HG03280 (cell line): ENCODE results near the gene USP6NL.

Experiments
- ATAC-seq: cut with Tn5 transposase; IDR thresholded peaks from one replicate; pipeline ENCODE4 v1.9.1; 2021; ENCODE audit warnings: mild to moderate bottlenecking, moderate library complexity; ENCODE audit not compliant: unreplicated experiment

USP6NL gene

DNA sequence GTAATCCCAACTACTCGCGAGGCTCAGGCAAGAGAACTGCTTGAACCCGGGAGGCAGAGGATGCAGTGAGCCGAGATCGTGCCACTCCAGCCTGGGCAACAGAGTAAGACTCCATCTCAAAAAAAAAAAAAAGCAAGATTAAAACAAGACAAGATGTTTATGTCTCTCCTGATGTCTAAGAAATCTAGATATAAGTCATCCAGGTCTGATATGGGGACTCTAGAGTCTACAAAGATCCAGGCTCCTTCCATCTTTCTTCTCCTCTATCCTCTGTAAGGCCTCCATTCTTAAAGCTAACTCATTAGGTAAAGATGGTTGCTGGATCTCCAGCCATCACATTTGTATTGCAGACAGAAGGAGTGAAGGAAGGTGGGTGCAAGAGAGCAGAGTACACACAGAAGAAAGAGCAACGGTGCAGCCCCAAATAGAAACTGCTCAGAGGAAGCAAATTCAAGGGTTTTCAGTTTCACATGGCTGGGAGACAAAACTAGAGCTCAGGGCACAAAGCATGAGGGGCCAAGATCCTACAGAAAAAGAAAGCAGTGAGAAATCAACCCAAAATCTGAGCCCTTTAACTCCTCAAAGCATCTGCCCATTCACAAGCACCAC is 57.6 kb downstream of the USP6NL start:
- peak; percentile 82 for ATAC-seq

DNA sequence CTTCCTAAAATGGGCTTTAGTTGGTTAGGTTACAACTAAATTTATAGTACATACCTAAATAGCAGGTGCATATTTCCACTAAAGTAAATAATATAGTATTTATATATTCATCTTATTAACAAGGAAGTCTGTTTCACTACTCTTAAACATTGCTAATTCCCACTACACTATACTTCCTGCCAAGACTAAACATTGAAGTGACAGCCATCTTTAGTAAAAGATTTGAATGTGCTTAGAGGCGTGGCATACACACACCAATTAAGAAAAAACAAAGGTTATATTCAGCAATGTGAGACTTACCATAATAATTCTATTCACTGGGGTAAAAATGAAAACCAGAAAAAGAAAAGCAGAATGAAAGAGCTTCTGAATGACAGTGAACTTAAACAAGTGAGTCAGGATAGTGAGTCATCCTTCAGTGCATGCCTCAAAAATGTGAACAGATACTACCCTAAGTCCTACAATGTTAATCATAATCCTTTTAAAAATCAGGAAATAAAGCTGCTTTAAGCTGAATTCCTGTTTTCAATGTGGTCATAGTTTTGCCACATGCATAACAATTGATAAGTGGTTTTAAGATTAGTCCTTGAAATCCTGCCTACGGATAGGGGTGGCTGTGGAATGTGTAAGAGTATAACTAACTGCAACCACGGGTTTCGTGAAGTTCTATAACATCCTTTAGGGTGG is 59.4 kb downstream of the USP6NL start:
- no peak for ATAC-seq

GRCh38 chr10:11551104-11551503 is 60.3 kb downstream of the USP6NL start:
- no peak for ATAC-seq

DNA sequence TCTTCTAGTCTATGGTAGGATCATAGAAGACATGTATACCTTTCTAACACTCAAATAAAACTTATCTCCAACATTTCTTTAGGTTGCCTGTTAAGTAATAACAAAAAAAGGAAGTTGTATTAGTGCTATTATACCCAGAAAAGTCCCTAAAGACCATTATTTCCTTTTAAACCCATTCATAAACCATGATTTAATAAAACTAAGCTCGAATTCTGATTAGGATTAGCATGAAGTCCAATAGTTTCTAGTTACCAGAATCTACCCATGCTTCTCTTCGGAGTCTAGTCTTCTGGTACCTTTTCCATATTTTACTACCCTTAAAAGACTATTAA is 62.7 kb downstream of the USP6NL start:
- no peak for ATAC-seq

- no peak for ATAC-seq
These were observed 63.2 kb downstream of the USP6NL start for GRCh38 chr10:11548065-11548767.

DNA sequence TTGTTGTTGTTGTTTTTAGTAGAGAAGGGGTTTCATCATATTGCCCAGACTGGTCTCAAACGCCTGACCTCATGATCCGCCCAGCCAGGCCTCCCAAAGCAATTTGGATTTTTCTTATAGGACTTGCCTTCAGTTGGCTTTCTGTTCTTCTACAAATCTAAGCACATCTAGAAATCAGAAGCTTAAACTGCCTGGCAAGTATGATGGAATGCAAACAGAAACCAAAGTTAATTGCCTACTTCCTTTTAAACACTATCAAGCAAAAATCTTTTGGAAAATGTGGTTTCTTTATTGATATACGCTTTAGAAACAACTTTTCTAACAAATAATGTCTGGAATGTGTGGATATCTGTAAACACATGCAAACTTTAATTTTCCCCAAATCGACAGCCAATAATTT is 64.9 kb downstream of the USP6NL start:
- no peak for ATAC-seq

- no peak for ATAC-seq
These were observed 70.2 kb downstream of the USP6NL start for GRCh38 chr10:11541296-11541695.

DNA sequence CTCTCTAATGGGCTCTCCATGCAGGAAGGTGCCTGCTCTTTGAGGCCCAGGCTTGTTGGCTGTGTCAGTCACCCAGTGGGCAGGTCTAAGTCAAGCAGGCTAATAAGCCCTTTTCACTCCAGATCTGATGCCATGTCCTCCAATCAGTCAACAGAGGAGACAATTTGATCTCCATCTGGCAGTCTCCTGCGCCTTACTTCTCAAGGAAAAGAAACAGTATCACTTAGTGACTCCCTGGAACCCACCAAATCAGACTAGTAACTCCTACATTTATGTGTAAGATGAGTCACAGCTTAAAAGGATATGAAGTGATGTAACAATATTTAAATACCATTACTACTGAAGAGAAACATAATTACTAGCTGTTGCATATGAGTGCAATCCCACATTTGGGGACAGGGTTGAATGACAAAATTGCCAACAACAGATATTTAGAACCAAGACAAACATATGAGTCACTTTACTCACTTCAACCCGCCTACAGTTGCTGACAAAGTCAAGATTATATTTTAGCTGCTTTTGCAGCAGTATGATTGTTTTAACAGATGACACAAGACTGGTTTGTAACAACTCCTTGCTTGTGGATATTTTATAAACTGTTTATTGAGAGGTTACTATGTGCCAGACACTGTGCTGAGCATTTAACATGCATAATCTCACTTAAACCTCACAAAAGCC is 72.1 kb downstream of the USP6NL start:
- no peak for ATAC-seq

DNA sequence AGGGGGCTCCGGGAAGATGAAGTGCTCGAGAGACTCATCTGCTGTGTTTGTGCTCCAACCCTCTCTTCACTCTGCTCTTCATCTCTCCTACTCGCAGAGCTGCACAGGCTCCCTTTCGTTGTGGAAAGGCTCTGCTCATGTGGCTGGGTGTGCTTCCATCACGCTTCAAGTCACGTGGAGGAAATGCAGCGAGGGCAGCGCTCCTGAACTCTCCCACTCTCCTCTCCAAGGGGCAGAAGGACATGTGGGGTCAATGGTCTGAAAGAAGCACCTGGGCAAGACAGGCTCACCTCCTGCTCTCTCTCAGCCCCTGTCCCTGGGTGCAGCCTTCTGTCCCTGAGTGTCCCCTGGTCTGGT is 72.6 kb downstream of the USP6NL start:
- ATAC-seq, result no peak

GRCh38 chr10:11536228-11536627 is 75.2 kb downstream of the USP6NL start:
- no peak for ATAC-seq

DNA sequence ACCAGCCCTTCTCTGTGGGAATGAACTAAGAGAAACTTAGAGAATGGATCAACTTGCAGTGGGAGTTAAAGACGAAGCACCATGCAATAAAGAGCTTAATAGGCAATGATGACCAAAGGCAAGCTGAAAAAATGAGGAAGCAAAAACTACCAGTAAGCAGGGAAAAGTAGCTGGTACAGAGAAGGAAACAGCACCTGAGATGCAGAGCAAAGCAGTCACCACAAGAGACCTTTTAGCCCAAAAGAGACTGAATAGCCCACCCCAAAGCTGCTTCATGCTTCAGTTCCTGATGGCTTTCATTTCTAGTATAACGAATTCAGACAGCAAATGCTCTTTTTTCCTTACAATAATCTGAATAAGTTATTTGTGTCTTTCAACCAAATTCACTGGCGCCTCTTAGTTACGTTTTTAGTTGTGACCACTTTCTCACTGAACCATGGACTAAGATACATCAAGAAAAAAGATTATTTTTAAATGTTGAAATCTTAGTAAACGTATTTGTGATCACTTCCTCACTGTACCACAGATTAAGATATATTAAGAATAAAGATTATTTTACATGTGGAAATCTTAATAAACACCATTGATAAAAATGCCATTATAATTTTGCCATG is 76.0 kb downstream of the USP6NL start:
- peak; percentile 41 for ATAC-seq

DNA sequence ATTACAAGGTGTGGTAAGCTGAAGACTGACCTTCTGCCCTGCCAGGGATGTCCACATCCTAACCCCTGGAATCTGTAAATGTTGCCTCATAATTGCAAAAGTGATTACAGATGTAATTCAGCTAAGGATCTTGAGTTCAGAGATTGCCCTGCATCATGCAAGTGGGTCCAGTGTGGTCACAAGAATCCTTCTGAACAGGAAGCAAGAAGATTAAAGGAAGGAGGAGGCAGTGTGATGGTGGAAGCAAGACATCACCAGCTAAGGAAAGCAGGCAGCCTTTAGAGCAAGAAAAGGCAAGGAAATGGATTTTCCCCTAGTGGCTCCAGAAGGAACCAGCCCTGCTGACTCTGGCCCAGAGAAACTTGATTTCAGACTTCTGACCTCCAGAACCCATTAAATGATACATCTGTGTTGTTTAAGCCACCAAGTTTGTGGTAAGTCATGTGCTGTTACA is 78.1 kb downstream of the USP6NL start:
- no peak for ATAC-seq

DNA sequence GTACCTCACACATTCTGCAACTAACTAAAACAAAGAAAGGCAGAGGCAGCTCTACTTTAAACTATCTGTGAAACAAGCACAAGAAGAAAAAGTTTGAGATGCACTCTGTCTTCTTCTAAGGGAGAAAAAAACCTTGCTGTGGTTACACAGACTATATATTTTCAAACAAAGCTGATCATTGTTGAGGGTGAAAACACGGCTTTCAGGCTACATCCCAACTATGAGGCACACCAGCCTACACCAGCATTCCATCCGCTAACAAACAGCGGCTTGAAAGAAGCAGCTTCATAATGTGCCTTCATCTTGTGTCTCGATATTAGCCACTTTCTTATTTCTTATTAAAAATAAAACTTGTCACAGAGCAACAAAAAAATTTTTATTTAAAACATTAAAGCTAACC is 79.1 kb downstream of the USP6NL start:
- no peak for ATAC-seq

DNA sequence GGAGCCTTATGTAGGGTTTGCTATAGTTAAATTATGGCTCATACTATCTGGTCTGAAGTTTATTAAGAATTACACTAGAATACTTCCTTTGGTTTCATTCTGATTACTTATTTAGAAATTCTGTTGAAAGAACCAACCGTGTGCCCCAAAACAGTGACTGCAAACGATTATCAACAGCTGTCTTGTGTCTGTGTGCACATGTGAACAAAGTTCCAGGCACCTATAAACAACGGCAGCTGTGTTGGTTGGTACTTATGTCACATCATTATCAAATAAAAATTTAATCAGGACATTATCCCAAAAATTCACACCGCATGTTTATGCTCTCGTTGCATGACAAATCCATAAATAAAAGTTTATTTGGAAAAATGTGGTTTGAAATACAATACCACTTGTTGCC is 80.6 kb downstream of the USP6NL start:
- ATAC-seq, result no peak

DNA sequence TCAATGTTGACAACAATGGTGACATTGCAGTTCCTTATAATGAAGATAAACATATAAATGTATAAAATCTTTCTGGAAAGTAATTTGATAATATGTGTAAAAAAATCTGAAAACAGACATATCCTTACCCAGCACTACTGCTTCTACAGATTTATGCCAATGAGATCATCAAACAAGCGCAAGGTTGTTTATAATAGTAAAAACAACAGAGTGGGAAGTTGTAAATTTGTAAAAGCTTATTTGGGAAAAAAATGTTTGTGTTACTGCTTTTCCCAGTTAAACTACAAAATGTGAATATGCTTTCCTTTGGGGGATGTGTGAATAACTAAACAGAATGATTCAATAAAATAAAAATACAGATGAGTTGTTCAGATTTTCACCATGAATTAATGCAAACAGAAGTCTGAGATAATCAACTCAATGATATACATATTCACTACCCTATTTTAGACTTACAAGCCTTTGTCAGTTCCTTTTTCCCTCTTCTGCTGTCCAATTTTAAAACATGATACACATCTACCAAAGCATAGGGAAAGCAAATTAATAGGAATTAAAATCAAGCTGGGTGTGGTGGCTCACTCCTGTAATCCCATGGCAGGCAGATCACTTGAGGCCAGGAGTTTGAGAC is 82.1 kb downstream of the USP6NL start:
- ATAC-seq, result no peak

DNA sequence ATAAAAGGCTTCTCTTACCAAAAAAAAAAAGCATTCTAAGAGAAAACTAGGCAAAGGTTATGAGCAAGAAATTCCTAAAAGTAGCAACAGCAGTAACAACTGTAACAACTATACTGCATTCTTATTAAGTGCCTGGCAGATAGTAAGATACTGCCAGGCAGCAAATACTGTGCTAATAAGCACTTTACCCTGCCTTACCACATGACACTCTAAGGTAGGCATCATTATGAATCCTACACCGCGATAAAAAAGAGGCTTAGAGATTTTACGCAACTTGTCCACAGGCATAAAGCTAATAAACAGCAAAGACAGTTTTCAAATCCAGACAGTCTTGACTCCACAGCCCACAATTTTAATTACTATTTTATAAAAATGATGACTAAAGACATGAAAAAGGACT is 83.2 kb downstream of the USP6NL start:
- no peak for ATAC-seq

- ATAC-seq, result no peak
These were observed 83.7 kb downstream of the USP6NL start for GRCh38 chr10:11527691-11528255.

GRCh38 chr10:11527068-11527467 is 84.4 kb downstream of the USP6NL start:
- ATAC-seq, result no peak

- no peak for ATAC-seq
These were observed 85.9 kb downstream of the USP6NL start for GRCh38 chr10:11525503-11525902.

- ATAC-seq, result no peak
These were observed 88.6 kb downstream of the USP6NL start for GRCh38 chr10:11522821-11523245.

GRCh38 chr10:11521860-11522259 is 89.6 kb downstream of the USP6NL start:
- no peak for ATAC-seq
